NCI-H146 treated with DMSO at 0.1 percent for 48 hours (cell line): Measurements from ENCODE around the gene CELF4.

Experiments
- DNase-seq: peaks from one replicate; lab custom pipeline; 2025; ENCODE audit not compliant: unreplicated experiment; lab: John Stamatoyannopoulos, UW

Gene CELF4

DNA sequence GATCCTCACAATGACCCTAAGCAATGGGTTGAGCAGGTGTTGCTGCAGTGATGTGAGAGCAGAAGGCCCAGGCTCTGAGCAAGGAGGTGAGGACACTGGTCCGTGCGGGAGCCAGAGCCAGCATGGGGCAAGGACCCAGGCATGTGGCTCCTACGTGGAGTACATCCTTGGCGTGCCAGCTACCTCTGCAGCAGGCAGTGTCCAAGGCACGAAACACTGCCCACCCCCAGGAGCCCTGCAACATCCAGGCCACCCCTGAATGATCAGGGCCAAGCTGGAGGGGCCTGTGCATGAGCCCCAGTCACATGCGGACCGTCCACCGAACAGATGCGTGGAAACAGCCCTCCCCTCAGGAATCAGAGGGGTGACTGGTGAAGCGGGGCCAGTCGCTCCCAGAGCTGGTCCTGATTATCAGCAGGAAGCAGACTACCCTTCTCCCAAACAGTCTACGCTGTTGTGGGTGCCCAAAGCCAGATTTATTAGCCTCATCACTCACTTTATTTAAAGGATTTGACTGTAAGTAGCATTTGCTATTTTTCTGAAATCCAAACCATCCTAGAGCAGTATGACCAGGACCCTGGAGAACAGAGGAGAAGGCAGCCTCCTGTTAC lies 16.8 kb downstream of the CELF4 start:
- DNase-seq, result no peak

DNA sequence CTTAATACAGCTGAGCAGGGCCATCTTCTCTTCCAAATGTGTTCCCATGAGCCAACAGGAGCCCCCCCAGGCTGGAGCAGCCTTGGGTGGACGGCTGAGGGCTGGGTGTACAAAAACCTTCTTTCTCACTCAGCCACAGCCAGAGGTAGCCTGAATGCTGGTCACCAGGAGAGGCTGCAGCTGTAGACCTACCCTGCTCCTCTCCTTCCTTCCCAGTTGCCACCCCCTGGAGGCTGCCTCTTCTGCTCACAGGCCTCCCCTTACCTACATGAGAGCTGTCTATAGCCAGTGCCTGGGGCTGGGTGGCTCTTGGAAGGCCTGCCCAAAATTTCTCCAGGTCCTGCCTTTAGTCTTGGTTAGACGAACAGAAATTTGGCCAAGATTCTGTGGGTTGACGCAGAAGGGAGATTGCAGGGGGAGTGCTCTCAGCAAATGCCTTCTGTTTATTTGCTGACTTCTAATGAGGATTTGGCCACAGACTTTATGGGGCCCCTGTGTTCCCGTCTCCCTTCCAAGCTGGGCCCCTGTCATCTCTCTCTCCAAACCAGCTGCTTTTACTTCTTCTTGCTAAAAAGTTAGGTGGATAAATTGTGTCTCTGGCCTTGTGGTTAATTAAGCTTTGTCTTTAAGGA lies 18.3 kb downstream of the CELF4 start:
- no peak for DNase-seq

DNA sequence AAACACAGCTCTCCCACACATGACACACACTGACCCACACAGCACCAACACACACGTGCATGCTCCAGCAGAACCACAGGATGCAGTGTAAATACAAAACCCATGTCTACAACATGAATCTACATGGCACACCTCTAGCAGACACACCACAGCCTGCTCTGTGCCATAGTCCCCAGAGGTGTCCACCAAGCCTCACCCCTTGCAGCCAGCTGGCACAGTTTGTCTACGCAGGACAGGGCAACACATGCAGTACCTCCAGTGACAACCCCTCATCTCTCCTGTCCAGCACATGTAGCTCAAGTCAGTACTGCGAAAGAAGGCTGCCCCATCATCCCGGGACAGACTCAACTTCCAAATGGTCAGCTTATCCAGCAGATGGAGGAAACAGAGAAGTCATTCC lies 18.9 kb downstream of the CELF4 start:
- DNase-seq, result no peak

DNA sequence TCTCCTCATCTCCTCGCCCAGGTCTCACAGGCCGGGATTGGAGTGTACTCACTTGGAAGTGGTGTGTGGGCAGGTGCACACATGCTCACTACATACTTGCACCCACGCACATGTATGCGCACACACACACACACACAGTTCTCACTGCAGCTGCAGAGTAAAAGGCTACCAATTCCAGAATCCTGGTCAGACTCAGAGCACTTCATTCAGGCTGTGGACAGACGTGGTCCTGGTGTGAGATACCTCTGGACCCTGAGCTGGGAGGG lies 19.4 kb downstream of the CELF4 start:
- no peak for DNase-seq

DNA sequence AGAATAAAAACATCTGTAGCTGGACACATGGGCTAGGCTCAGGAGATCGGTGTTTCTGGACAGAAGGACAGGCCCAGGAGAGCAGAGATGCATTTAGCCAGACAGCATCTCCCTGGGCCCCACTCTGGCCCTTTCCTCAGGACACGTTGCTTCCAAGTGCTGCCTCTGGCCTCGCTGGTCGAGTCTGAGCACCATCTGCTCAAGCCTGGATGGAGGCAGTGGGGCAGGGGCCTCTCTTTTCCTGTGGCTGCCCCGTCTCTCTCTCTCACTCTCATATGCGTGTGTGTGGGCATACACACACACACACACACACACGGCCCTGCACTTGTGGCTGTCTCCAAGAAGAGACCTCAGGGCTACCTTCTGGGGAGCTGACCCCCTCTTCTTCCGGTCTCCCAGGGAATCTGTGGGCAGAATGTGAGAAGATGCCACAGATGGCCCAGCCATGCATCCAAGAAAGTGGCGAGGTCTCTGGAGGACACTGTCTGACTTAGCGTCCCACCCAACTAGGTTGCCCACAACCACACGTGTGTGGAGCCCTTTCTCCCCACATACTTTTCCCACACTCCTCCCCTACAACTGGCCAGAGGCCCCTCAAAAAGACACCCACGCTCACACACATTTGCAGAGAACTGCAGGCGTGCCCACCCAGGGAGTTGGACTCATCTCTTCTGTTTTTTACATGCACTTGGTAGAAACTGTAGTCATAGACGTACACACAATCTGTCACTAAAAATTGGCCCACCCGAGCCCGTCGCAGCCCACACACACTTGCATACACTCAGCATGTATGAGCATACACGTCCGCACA lies 19.9 kb downstream of the CELF4 start:
- no peak for DNase-seq

DNA sequence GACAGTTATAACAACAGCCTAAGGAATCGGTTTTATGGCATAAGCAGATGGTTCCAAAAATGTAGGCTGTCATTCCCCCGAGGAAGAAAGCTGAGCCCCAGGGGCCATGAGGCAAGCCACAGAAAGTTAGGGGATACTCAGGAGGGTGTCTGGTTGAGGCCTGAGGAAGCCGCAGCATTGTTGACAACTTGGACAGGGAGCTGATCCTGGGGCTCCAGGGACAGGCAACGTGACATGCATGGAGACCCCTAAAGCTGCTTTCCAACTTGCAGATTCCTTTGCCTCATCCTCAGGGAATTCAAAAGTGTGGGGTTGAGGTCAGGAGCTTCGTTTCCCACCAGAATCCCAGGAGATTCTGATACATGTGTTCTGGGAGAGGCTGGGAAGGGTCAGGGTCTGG lies 20.9 kb downstream of the CELF4 start:
- DNase-seq, result no peak

DNA sequence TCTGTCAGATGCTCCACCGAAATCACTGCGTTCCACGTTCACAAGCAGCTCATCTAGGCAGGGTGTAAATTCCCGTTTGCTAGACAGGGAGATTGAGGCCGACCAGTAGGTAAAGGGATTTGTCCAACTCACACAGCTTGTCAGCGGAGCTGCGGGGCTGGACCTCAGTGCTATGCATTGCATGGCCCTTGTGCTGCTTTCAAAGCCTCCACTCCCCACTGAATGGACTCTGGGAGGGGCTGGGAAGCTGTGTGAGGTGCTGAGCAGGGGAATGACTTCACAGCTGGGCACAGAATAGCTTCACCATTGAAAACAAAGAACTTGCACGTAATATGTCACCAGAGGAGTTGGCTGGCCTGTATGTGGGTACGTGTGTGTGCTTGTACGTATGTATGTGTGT lies 21.4 kb downstream of the CELF4 start:
- no peak for DNase-seq

DNA sequence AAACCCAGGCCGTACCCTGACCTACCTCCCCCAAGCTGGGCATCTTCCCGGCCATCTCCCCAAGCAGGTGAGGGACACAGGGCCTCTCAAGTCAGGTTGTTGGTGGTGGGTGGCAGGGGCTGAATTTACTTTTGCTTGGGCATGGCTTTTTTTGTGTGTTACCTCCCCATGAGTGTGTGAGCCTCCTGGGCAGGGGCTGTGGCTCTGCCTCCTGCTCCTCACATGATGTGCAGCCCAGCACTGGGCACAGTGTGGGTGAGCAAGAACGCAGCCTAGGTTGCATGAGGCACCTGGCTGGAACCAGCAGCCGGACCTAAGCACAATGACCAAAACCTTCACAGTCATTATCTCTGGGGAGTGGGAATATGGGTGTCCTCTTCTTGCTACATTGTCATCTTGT lies 22.3 kb downstream of the CELF4 start:
- no peak for DNase-seq

DNA sequence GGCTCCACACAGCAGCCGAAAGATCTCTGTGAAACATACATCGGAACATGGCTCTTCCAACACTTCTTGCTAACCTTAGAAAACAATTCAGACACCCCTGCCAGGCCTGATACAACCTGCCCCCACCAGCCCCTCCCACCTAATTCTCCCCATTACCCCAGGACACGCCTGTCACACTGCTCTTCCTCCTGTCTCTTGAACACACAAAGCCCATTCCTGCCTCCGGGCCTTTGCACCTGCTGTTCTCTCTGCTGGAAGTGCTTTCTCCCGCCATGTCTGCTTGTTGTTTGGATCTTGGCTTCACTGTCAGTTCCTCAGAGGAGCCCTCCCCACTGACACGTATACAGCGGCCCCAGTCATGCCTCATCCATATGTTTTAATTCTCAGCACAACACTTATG lies 24.1 kb downstream of the CELF4 start:
- DNase-seq, result no peak

DNA sequence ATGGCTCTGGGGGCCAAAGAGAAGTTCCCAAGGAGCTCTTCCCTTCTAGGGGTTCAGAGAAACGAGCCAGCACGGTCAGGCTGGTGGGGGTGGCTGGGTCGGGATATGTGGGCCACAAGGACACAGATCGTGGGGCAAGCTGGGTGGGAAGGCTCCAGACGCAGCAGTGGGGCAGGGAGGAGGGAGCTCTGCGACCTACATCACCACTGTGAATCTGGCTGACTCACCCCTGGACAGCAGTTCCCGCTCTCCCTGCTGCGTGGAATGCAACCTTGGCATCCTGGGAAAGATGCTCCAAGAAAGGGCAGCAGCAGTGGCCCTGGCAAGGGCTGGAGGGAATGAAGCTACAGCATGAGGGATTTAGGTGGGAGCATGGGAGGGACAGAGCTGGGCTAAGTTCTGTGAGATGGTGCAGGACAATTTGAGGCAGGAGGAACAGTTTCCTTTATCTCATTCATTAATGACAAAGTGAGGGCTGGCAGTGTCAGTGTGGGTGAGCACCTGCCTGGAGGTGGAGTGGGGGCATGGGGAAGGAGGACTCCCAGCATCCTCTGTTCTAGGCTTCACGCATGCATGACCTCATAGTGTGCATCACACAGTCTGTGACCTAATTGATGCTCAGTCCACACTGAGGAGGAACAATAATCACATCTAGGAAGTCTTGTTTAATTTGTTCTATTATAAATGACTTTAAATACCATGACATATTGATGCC lies 25.0 kb downstream of the CELF4 start:
- no peak for DNase-seq

DNA sequence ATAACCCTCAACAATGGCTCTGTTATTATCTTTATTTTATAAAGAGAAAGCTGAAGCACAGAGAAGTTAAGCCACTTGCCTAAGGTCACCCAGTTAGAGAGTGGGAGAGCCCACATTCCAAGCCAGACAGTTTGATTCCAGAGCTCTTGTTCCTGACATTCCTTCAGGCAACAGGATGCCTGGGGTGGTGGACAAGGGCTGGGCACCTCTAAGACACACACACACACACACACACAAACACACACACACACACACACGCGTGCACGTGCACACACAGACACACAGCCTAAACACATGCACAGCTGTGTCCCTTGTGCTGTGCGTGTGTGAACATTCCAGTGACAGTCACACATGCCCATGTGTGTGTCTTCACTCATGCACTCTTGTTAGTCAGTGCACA lies 26.4 kb downstream of the CELF4 start:
- DNase-seq, result no peak

DNA sequence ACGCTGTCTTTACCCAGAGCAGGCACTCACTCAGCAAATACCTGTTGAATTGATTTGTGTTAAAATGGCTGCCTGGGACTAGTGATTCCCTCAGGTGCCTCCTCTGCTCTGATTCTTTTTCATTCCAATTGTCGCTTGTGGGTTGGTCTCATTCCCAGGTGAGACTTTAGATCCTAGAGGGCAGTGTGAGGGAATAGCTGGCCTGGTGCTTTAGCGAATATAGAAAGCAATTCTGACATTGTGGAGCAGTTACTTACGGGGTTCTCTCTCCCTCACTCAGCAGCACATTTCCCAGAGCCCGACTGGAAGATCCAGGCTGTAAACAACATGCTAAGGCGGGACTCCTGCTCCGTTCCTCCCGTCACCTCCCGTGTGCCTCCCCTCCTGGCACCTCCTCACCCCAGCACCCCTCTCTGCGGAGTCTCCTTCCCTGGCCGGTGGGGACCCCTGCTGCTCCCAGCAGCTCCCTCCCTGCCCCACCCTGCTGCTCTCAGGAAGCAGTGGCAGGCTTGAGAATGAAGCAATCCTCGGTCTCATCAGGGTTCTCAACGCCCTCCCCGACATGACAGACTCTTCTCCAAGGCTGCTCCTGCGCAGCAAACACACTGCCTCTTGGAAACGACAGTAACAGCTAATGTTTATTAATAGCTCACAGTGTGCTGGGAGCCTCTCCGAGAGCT lies 26.9 kb downstream of the CELF4 start:
- no peak for DNase-seq

DNA sequence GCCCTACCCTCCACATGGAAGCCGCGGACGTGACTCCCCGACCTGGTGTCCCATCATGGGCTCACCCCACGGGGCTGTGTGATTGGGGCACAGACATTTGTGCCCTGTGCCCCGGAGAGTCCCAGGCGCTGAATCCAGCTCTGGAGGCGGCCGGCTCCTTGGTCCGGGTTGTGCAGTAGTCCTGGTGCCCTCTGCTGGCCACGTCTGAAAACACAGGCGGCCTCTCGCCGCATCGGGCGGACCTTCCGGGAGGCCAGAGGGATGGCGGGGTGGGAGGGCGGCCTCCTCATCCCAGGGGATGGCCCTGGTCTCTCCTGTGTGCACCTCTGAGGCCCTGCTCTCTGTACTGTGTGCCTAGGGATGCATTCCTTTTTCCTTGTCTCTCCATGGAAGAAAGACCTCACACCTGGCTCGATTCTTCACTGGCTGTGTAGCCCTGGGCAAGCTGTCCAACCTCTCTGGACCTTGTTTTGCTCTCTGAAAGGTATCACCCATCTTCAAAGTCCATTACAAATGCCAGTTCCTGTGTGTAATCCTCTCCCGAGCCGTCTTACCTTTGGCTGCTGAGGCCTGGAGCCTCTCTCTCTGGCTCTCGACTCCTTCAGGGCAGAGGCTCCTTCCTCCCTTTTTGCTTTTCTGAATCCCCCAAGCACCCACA lies 27.6 kb downstream of the CELF4 start:
- peak; percentile 67 for DNase-seq

DNA sequence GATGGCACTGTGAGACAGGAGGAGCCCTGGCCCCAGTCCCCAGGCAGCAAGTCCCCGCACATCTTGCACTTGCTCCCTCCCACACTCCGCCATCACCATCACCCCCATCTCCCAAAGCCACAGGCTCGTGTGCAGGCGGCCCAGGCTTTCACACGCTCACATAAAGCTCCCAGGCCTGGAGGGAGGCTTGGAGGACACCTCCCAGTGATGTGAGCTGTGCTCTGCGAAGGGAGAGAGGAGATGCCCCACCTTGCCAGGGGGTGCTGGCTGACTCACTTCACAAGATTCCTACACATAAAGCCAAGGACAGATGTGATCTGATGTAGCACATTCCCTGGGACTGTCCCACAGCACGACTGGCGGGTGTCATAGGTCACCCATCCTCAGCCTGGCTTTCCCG lies 28.9 kb downstream of the CELF4 start:
- no peak for DNase-seq

DNA sequence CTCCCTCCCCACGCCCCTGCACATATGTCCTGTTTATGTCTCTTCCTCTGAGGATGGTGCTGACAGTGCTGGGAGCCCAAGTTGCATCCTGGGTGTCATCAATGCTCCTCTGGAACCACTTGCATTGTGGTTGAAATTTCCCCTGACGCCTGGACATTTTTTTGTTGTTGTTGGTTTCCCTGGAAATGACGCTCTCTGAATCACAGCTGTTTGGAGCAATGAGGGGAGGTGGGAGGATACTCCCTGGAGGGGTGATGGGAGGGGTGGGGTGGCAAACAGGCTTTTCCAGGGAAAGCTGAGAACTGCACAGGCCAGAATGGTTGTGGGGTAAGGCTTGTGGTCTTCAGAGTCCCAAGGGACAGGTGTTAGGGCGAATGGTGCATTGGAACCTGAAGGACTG lies 29.6 kb downstream of the CELF4 start:
- DNase-seq, result no peak

DNA sequence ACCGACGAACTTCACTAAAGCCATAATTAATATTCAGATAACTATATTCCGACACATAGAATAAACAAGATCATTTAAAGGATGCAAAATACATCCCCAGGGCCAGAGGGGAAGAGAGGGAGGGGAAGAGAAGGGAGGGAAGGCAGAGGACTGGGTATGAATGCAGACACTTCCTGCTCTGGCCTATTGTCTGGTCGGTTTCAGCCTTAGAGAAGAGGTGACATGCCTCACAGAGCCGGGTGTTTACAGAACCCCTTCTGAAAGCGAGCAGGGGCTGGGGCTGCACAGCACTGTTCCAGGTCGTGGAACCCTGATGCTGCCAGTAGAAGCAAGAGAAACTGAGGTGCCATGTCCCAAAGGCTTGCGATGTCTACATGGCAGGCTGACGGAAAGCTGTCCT lies 31.0 kb downstream of the CELF4 start:
- DNase-seq, result no peak

DNA sequence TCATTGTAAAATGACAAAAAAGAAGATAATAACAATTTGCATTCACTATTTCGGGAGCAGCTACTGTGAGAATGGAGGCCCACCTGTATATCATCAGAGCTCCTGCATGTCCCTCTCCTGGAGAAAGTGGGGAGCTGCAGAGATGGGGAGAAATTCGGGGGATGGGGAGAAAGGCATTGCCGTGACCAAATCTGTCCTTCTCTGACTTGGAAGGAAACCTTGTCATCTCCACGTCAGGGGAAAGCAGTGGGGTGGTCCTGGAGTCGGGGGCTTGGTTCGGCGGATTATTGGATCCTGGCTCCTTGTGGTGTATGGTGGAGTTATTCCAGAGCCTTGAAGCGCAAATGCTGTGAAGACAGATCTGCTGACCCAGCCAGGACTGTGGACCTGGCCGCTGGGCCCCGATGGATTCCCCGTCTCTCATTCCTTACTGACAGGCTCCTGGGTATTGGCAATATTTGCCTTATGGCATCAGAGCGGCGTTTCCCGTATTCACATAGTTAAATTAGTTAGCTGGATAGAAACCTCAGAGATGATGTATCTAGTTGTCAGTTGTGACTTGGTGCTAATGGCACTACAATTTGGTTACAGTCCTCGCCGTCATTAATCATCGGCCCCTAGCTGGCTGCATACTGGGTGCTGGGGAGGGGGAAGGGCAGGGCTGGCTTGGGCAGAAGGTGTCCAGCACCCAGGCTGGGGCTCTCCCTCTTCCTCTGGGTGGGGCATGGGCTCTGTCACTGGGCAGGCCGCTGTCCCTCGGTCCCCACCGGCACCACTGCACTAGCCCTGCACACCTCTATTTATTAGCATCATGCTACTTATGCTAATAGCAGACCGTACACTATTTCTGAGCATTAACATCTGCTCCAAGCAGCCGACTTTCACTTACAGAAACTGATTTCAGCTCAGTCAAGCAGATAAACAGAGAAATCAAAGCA lies 31.7 kb downstream of the CELF4 start:
- DNase-seq, result no peak

DNA sequence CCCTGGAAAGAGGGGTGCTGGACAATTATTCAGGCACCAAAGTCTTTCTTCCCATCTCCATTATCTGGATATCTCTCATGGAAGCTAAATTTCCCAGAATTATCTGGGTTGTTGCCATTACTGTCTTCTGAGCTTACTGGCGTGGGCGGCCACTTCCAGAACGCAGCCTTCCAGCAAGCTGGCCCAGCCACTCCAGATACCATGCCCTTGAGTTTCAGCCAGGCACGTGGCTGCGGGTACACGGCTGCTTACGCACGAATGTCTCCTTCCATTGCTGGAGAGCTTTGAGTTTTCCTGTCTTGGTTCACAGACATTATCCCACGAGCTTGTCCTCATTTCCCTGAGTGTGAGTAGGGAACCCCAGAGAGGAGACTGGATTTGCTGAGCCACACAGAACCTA lies 32.7 kb downstream of the CELF4 start:
- no peak for DNase-seq

DNA sequence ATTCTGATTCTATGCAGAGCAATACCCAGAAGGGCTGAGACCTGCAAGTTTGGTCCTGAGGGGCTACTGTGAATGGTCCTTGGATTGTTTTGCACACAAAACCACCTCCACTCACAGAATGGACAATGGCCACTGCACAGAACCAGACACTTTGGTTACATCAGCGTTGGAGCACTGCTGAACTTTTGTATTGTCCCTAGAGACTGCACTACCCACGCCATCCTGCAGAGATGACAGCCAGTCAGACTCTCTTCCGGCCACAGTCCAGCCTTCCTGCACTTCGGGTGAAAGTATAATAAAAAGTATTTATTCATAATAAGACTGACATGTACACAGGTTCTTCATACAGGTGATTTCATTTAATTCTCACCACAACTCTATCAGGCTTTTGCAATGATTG lies 35.7 kb downstream of the CELF4 start:
- DNase-seq, result no peak

DNA sequence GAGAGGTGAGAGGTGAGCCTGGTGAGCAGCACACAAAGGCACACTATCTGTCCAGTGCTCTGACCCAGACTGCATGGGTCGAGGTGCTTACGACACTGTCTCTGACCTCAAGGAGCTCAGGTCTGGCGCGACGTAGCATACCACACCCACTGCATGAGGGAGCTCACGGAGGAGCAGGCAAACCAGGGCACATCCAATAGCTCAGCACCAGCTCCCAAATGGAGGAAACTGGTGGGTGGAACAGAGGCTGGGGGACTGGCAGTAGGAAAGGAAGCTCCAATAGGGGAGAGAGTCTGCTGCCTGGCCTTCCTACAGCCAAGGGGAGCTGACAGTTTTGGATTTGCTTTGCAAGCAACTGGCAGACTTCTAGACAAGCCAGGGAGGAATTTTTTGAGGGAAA lies 36.3 kb downstream of the CELF4 start:
- no peak for DNase-seq
